Dendritic cell treated with granulocyte-macrophage colony-stimulating factor and Interleukin-4, amounts not matched to agents 40 ng/mL and 50 ng/mL, for 4 days (primary cell): Measurements from ENCODE around the gene C3orf18.

ENCODE experiments used
- H3K27ac Mint-ChIP-seq: one replicate; pipeline ENCODE4 v1.8.0; 2022; ENCODE audit warnings: mild to moderate bottlenecking, mixed read lengths
- H3K27me3 Mint-ChIP-seq: one replicate; pipeline ENCODE4 v1.8.0; 2022; ENCODE audit warnings: mild to moderate bottlenecking, mixed read lengths
- H3K36me3 Mint-ChIP-seq: one replicate; pipeline ENCODE4 v1.8.0; 2022; ENCODE audit warnings: low read depth, mixed read lengths
- H3K4me1 Mint-ChIP-seq: one replicate; pipeline ENCODE4 v1.8.0; 2022; ENCODE audit warnings: low read depth, mixed read lengths
- H3K4me3 Mint-ChIP-seq: one replicate; pipeline ENCODE4 v1.8.0; 2022; ENCODE audit warnings: mild to moderate bottlenecking, moderate library complexity, mixed read lengths
- H3K9me3 Mint-ChIP-seq: one replicate; pipeline ENCODE4 v1.8.0; 2022; ENCODE audit warnings: mixed read lengths
- intact Hi-C: fragments of 100-400 bp; cut with micrococcal nuclease; formaldehyde crosslinking; loops from one replicate; pipeline ENCODE4 v1.15.0; 2022

C3orf18 gene

GRCh38 chr3:50580683-50581458 lies 13.3 kb upstream of the C3orf18 start:
- Mint-ChIP-seq H3K4me3 (no peak overlapping the region), H3K4me1 (peaks cover 99% of the 10 kb centered on the region), H3K27me3 (no peaks in the 10 kb centered on the region), H3K27ac (peak overlapping the region; percentile 49), H3K36me3 (peaks cover 94% of the 10 kb centered on the region), H3K9me3 (no peaks in the 10 kb centered on the region)
- intact Hi-C loops: no loop called here

DNA sequence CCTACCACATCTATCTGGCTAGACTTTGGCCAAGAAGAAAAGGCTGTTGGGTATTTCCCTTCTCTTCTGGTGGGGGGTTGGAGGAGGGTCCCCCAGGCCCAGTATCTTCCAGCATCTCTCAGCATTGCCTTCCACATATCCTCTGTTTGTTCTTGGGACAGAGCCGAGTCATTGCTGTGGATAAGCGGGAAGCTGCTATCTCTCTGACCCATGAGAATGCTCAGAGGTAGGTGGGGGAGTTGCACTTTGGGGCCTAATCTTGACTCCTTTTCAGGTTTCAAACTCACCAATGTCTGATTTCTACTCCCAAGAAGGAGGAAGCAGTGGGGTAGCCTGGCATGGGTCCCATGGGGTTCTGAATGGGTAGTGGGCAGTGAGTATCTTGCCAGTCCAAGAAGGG lies 9.8 kb upstream of the C3orf18 start:
- H3K27me3 Mint-ChIP-seq: no peaks in the 10 kb centered on the region
- no peak overlapping the region for H3K4me3 Mint-ChIP-seq
- H3K4me1 Mint-ChIP-seq: peaks cover 100% of the 10 kb centered on the region
- intact Hi-C loops: no loop called here
- H3K9me3 Mint-ChIP-seq: no peaks in the 10 kb centered on the region
- peaks cover 96% of the 10 kb centered on the region for H3K36me3 Mint-ChIP-seq
- peak overlapping the region; percentile 97 for H3K27ac Mint-ChIP-seq

DNA sequence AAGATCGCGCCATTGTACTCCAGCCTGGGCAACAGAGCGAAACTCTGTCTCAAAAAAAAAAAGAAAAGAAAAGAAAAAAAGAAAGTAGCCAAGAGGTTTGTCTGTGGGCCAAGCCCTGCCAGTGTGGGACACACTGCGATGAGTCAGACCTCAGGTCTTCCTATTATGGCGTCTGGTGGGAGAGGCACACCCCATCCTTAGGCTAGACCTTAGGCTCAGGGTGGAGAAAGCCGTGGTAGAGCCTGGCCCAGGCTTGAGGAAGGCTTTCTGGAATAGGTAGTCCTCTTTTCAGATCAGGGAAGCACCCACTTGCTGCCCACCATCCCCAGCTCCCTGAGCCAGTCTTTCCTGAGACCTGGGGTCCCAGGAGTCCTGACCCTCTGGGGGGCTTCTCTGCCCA lies 7.8 kb upstream of the C3orf18 start:
- Mint-ChIP-seq H3K4me3 (no peak overlapping the region), H3K27ac (peak overlapping the region; percentile 97)
- intact Hi-C loops: no loop called here

GRCh38 chr3:50574444-50574831 lies 6.9 kb upstream of the C3orf18 start:
- intact Hi-C loops: loop anchor here (5.0 kb wide), 1 partner anchor 808 kb away; no protein-coding TSS in a partner anchor
- no peaks in the 10 kb centered on the region for H3K9me3 Mint-ChIP-seq
- H3K36me3 Mint-ChIP-seq: peaks cover 86% of the 10 kb centered on the region
- H3K27ac Mint-ChIP-seq: peak overlapping the region; percentile 97
- H3K4me1 Mint-ChIP-seq: peaks cover 94% of the 10 kb centered on the region
- no peak overlapping the region for H3K4me3 Mint-ChIP-seq
- no peaks in the 10 kb centered on the region for H3K27me3 Mint-ChIP-seq

More for the DNA sequence above, 7.8 kb upstream of the C3orf18 start:
- Mint-ChIP-seq H3K4me1 (peaks cover 100% of the 10 kb centered on the region), H3K27me3 (no peaks in the 10 kb centered on the region), H3K36me3 (peaks cover 90% of the 10 kb centered on the region), H3K9me3 (no peaks in the 10 kb centered on the region)

DNA sequence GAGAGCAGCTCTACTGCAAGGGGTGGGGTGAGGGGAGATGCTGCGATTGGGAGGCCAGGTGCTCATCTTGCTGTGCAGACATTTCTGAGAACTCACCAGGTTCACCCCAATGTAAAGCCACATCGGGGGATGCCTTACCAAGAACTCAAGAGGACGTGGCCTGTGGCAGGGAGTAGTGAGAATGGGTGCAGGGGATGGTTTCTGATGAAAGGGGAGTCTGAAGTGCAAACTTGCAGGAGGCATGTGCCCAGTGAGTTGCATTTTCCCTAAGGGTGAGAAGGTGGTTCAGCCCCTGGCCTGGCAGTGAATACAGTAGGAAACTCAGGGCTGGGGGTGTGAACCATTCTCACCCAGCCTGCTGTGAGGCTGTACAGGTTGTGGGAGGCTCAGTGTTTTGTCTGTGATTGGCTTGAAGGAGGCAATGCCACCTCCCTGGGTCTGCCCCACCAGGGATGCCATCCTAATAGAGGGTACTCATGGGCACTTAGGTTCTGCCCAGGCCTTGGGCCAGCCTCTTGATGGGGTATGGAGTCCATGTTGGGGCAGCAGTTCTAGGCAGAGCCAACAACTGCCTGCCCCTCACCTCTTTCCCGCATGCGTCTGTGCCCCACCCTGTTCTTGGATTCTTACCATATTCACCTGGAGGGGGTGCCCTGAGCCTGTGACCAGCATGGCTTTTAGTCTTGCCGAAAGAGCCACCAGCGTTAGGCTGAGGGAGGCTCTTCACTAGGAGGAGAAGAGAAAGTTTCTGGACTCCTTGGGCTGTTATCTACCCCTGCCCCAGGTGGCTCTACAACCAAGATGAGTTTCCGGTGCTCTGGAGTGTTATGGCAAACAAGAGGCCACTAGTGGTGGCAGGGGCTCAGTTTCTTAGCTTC lies 6.3 kb upstream of the C3orf18 start:
- H3K9me3 Mint-ChIP-seq: no peaks in the 10 kb centered on the region
- intact Hi-C loops: loop anchor here (2.0 to 5.0 kb wide), 2 partner anchors 17 to 808 kb away; no protein-coding TSS in a partner anchor
- no peaks in the 10 kb centered on the region for H3K27me3 Mint-ChIP-seq
- H3K36me3 Mint-ChIP-seq: peaks cover 83% of the 10 kb centered on the region
- peak overlapping the region; percentile 97 for H3K27ac Mint-ChIP-seq
- no peak overlapping the region for H3K4me3 Mint-ChIP-seq
- peaks cover 88% of the 10 kb centered on the region for H3K4me1 Mint-ChIP-seq

GRCh38 chr3:50572801-50573371 lies 5.3 kb upstream of the C3orf18 start:
- Mint-ChIP-seq H3K27ac (peak overlapping the region; percentile 97), H3K27me3 (no peaks in the 10 kb centered on the region), H3K9me3 (no peaks in the 10 kb centered on the region), H3K36me3 (peaks cover 76% of the 10 kb centered on the region), H3K4me3 (no peak overlapping the region), H3K4me1 (peaks cover 83% of the 10 kb centered on the region)
- intact Hi-C loops: loop anchor here (1.0 to 5.0 kb wide), 3 partner anchors 18 to 809 kb away; no protein-coding TSS in a partner anchor

DNA sequence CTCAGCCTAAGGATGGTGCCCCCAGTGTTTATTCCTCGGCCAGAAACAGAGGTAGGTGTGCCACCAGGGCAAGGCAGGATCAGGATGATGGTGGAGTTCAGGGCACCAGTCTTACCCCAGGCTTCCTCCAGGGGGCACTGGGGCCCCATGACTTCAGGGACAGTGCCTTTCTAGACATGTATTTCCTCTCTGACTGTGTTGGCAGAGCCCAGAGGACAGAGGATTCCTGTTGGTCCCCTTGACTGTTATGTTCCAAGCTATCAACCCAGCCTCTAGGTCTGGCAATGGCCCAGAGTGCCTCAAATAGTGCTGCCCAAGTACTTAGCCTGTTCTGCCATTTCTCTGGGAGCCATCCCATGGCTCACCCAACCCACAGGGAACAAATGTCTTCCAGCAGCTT lies 4.6 kb upstream of the C3orf18 start:
- Mint-ChIP-seq H3K9me3 (no peaks in the 10 kb centered on the region), H3K27ac (peak overlapping the region; percentile 97), H3K4me3 (peak overlapping the region; percentile 26), H3K4me1 (peaks cover 80% of the 10 kb centered on the region), H3K27me3 (no peaks in the 10 kb centered on the region), H3K36me3 (peaks cover 72% of the 10 kb centered on the region)
- intact Hi-C loops: loop anchor here (1.0 to 5.0 kb wide), 3 partner anchors 19 to 810 kb away; no protein-coding TSS in a partner anchor

GRCh38 chr3:50571486-50571885 lies 3.9 kb upstream of the C3orf18 start:
- peak overlapping the region; percentile 97 for H3K27ac Mint-ChIP-seq
- H3K27me3 Mint-ChIP-seq: peaks cover under 1% of the 10 kb centered on the region
- H3K4me1 Mint-ChIP-seq: peaks cover 80% of the 10 kb centered on the region
- H3K36me3 Mint-ChIP-seq: peaks cover 66% of the 10 kb centered on the region
- intact Hi-C loops: loop anchor here (5.0 kb wide), 1 partner anchor 811 kb away; no protein-coding TSS in a partner anchor
- H3K4me3 Mint-ChIP-seq: peak overlapping the region; percentile 26
- H3K9me3 Mint-ChIP-seq: no peaks in the 10 kb centered on the region

DNA sequence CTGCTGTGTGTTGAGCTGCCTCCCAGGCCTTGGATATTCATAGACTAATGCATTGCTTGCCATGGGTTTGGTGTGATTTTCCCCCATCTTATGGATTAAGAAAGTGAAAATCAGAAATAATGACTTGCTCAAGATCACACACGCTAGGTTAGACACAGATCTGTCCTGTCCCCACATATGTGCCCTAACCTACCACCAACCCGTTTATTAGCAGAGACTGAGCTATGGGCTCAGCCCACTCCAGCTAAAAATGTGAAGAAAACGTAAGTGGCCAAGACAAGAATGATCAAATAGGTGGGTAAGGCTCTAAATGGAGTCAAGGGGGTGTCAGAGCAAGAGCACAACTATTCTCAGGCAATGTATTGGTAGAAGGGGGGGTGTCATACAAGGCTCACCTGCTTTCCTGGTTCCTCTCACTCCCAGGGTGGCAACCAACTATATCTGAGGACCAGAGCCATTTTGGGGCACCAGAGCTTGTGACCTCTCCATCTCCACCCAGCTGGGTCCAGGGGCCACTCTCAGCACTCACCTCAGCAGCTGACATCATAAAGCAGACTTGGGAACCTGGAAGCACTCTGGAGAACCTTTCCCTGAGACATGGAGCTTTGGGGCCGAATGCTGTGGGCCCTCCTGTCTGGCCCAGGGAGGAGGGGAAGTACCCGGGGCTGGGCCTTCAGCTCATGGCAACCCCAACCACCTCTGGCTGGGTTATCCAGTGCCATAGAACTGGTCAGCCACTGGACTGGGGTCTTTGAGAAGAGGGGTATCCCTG lies 3.1 kb upstream of the C3orf18 start:
- Mint-ChIP-seq H3K27ac (peak overlapping the region; percentile 97), H3K4me1 (peaks cover 79% of the 10 kb centered on the region), H3K9me3 (no peaks in the 10 kb centered on the region), H3K36me3 (peaks cover 58% of the 10 kb centered on the region), H3K27me3 (peaks cover 5% of the 10 kb centered on the region), H3K4me3 (peak overlapping the region; percentile 94)
- intact Hi-C loops: loop anchor here (5.0 kb wide), 1 partner anchor 812 kb away; no protein-coding TSS in a partner anchor

GRCh38 chr3:50568947-50569749 lies 1.6 kb upstream of the C3orf18 start, which contains the start of gene HEMK1:
Gene HEMK1, plus strand, starts transcription at chr3:50569522. Its CDS starts 1,583 bp downstream, at chr3:50571105.
- intact Hi-C loops: no loop called here
- Mint-ChIP-seq H3K27ac (peak within 1 kb of the TSS; percentile 97), H3K4me1 (peaks cover 73% of the 10 kb centered on the region), H3K4me3 (peak within 1 kb of the TSS; percentile 94), H3K36me3 (peaks cover 54% of the 10 kb centered on the region), H3K9me3 (no peaks in the 10 kb centered on the region), H3K27me3 (peaks cover 5% of the 10 kb centered on the region)

- peak overlapping the region; percentile 97 for H3K27ac Mint-ChIP-seq
- H3K9me3 Mint-ChIP-seq: no peaks in the 10 kb centered on the region
- intact Hi-C loops: no loop called here
- peaks cover 65% of the 10 kb centered on the region for H3K4me1 Mint-ChIP-seq
- peaks cover 5% of the 10 kb centered on the region for H3K27me3 Mint-ChIP-seq
- H3K36me3 Mint-ChIP-seq: peaks cover 41% of the 10 kb centered on the region
- peak overlapping the region; percentile 94 for H3K4me3 Mint-ChIP-seq
These were observed 549 bp downstream of the C3orf18 start for GRCh38 chr3:50567011-50567385.

- peaks cover 45% of the 10 kb centered on the region for H3K4me1 Mint-ChIP-seq
- peaks cover 5% of the 10 kb centered on the region for H3K27me3 Mint-ChIP-seq
- H3K4me3 Mint-ChIP-seq: no peak overlapping the region
- peaks cover 37% of the 10 kb centered on the region for H3K36me3 Mint-ChIP-seq
- intact Hi-C loops: no loop called here
- no peaks in the 10 kb centered on the region for H3K9me3 Mint-ChIP-seq
- no peak overlapping the region for H3K27ac Mint-ChIP-seq
These were observed 3.2 kb downstream of the C3orf18 start for GRCh38 chr3:50564321-50564720.
